PC-9 (cell line): ENCODE results near the gene TSPAN3.

ENCODE experiments used
- EZH2 ChIP-seq: fragments of 200-600 bp; sonication (generic); IDR thresholded peaks from 2 replicates; pipeline ENCODE4 v1.8.0; 2017; ENCODE audit warnings: antibody characterized with exemption, low read depth
- TF ChIP-seq, protein P1 (sequence below): fragments of 200-600 bp; sonication (generic); conservative IDR thresholded peaks from 2 replicates; pipeline ENCODE4 v1.6.1; 2017; ENCODE audit warnings: mixed run types, antibody characterized with exemption, mild to moderate bottlenecking, moderate library complexity

GRCh38 chr15:77096541-77096940 lies 25.6 kb upstream of the TSPAN3 start:
- TF ChIP-seq, protein P1, sequence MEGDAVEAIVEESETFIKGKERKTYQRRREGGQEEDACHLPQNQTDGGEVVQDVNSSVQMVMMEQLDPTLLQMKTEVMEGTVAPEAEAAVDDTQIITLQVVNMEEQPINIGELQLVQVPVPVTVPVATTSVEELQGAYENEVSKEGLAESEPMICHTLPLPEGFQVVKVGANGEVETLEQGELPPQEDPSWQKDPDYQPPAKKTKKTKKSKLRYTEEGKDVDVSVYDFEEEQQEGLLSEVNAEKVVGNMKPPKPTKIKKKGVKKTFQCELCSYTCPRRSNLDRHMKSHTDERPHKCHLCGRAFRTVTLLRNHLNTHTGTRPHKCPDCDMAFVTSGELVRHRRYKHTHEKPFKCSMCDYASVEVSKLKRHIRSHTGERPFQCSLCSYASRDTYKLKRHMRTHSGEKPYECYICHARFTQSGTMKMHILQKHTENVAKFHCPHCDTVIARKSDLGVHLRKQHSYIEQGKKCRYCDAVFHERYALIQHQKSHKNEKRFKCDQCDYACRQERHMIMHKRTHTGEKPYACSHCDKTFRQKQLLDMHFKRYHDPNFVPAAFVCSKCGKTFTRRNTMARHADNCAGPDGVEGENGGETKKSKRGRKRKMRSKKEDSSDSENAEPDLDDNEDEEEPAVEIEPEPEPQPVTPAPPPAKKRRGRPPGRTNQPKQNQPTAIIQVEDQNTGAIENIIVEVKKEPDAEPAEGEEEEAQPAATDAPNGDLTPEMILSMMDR: no peak
- no peak for TF ChIP-seq EZH2
